K562 (cell line): ENCODE measurements around the gene CCDC34. TPM values are rescaled to one million over a fixed set of nuclear protein-coding genes. Genes with fewer than 3 reads are reported as not detected.

Source experiments
- ATAC-seq: fragments of 200-7000 bp; cut with Tn5 transposase; 3 replicates; pipeline ENCODE4 v1.9.1; 2020; ENCODE audit warnings: moderate library complexity
- BruUV-seq: library from RNA; stranded (reverse); fragments of 400-500 nt; replicated peaks from 2 replicates; lab custom pipeline; 2021; lab: Mats Ljungman, UMichigan
- CTCF ChIA-PET: fragments of 300-600 bp; formaldehyde crosslinking; extraction: SDS; loops from one replicate; lab custom pipeline; 2021; ENCODE audit warnings: low intra/inter-chr PET ratio; lab: Yijun Ruan, JAX
- POLR2A ChIA-PET: fragments of 300-600, 350-650 bp; sonication (Branson Sonifier 250); formaldehyde crosslinking; extraction: SDS; loops from one replicate; lab custom pipeline; 2021; ENCODE audit warnings: antibody characterized with exemption, inconsistent platforms; lab: Yijun Ruan, JAX
- DNase-seq, 4 experiments: peaks; one replicate each; pipeline versions ENCODE4 v3.0.0 to v3.0.0-alpha.2; 2011 to 2018; ENCODE audit warnings: low spot score in 3 of 4, mixed read lengths in 3 of 4; ENCODE audit errors: extremely low read depth in 1 of 4
- FAIRE-seq: peaks from 2 replicates; lab custom pipeline; 2011; peaks lifted over from hg19 to GRCh38; lab: Jason Lieb, UNC
- H2AFZ ChIP-seq: 2 replicates; pipeline ENCODE4 v1.6.0; 2011; ENCODE audit warnings: low read depth, low read length, control low read depth, inconsistent platforms
- H3K27ac ChIP-seq: fragments of 200-600 bp; 3 replicates; pipeline ENCODE4 v1.8.0; 2011; ENCODE audit warnings: low read depth, mild to moderate bottlenecking, control low read depth, inconsistent platforms, low read length, moderate library complexity, mixed read lengths; ENCODE audit errors: extremely low read depth
- H3K27me3 ChIP-seq, 2 experiments: fragments of 300-600 bp in 1 of 2; 2 replicates in 1 of 2; 3 replicates in 1 of 2; pipeline versions ENCODE4 v1.6.0 to v1.8.0; 2011; ENCODE audit warnings: inconsistent platforms in 2 of 2, low read length in 2 of 2, mild to moderate bottlenecking in 1 of 2, mixed read lengths in 1 of 2, moderate library complexity in 1 of 2; ENCODE audit not compliant: control insufficient read depth in 2 of 2, insufficient read depth in 2 of 2
- H3K36me3 ChIP-seq: fragments of 300-600 bp; 3 replicates; pipeline ENCODE4 v1.8.0; 2011; ENCODE audit warnings: mild to moderate bottlenecking, low read length, inconsistent platforms; ENCODE audit not compliant: control insufficient read depth, insufficient read depth
- H3K4me1 ChIP-seq, 2 experiments: fragments of 200-600 bp in 1 of 2; replicated peaks in 1 of 2; 2 replicates in 1 of 2; 3 replicates in 1 of 2; pipeline versions ENCODE4 v1.5.1 to v1.8.0; 2011; ENCODE audit warnings: inconsistent platforms in 2 of 2, low read length in 2 of 2, mild to moderate bottlenecking in 1 of 2, mixed read lengths in 1 of 2, moderate library complexity in 1 of 2; ENCODE audit not compliant: control insufficient read depth in 2 of 2, insufficient read depth in 2 of 2
- H3K4me2 ChIP-seq: 2 replicates; pipeline ENCODE4 v1.6.1; 2011; ENCODE audit warnings: low read length, control low read depth, inconsistent platforms, mixed read lengths; ENCODE audit not compliant: insufficient read depth
- H3K4me3 ChIP-seq: fragments of 200-600 bp; sonication (generic), shearing (Covaris generic); 2 replicates; pipeline ENCODE4 v1.5.1; 2016; ENCODE audit warnings: control low read depth, inconsistent platforms
- H3K79me2 ChIP-seq: fragments of 200-600 bp; 3 replicates; pipeline ENCODE4 v1.8.0; 2011; ENCODE audit warnings: low read length, inconsistent platforms; ENCODE audit not compliant: control insufficient read depth, insufficient read depth
- H3K9ac ChIP-seq, 2 experiments: 2 replicates each; pipeline versions ENCODE4 v1.6.0 to v1.6.1; 2011; ENCODE audit warnings: low read depth in 2 of 2, low read length in 2 of 2, control low read depth in 1 of 2, inconsistent platforms in 1 of 2, mild to moderate bottlenecking in 1 of 2, mixed read lengths in 1 of 2; ENCODE audit not compliant: insufficient read depth in 1 of 2
- H3K9me1 ChIP-seq: one replicate; pipeline ENCODE4 v1.6.0; 2011; ENCODE audit warnings: inconsistent platforms, mild to moderate bottlenecking, low read length, moderate library complexity; ENCODE audit not compliant: control insufficient read depth, insufficient read depth
- H3K9me3 ChIP-seq: replicated peaks from 2 replicates; pipeline ENCODE4 v1.5.1; 2011; ENCODE audit warnings: low read depth, low read length, inconsistent platforms; ENCODE audit not compliant: control insufficient read depth, insufficient read depth
- H4K20me1 ChIP-seq: replicated peaks from 2 replicates; pipeline ENCODE4 v1.6.1; 2011; ENCODE audit warnings: low read length, inconsistent platforms, mixed read lengths; ENCODE audit not compliant: control insufficient read depth, insufficient read depth
- BCL6 ChIP-seq: fragments of 250-450 bp; sonication (Bioruptor Pico); IDR thresholded peaks from 2 replicates; pipeline ENCODE4 v1.4.0; 2020
- E2F1 ChIP-seq: sonication (generic); formaldehyde crosslinking; IDR thresholded peaks from 2 replicates; pipeline ENCODE4 v1.8.1; 2023; ENCODE audit warnings: mild to moderate bottlenecking, missing genetic modification reagents, moderate library complexity
- HINFP ChIP-seq: fragments of 450-650 bp; conservative IDR thresholded peaks from 2 replicates; pipeline ENCODE4 v1.6.1; 2016; ENCODE audit warnings: missing genetic modification characterization, low read depth, mild to moderate bottlenecking, control low read depth, missing compliant biosample characterization
- NCOA2 ChIP-seq, 2 experiments: fragments of 450-650 bp; IDR thresholded peaks; 2 replicates each; pipeline ENCODE4 v1.6.1; 2018; ENCODE audit warnings: mild to moderate bottlenecking in 2 of 2, moderate library complexity in 1 of 2; ENCODE audit not compliant: partially characterized antibody in 2 of 2
- NCOR1 ChIP-seq: fragments of 450-650 bp; IDR thresholded peaks from 2 replicates; pipeline ENCODE4 v1.6.1; 2016; ENCODE audit warnings: mild to moderate bottlenecking, moderate library complexity
- NUFIP1 ChIP-seq: fragments of 450-650 bp; IDR thresholded peaks from 2 replicates; pipeline ENCODE4 v1.6.1; 2018; ENCODE audit not compliant: partially characterized antibody
- PURB ChIP-seq: sonication (generic); formaldehyde crosslinking; IDR thresholded peaks from 2 replicates; pipeline ENCODE4 v1.9.0; 2021; ENCODE audit warnings: low read depth, mild to moderate bottlenecking, missing genetic modification reagents
- RBM17 ChIP-seq: fragments of 200-400 bp; formaldehyde crosslinking; IDR thresholded peaks from 2 replicates; pipeline ENCODE4 v1.6.1; 2017; ENCODE audit warnings: low read depth, mild to moderate bottlenecking, low read length, borderline replicate concordance
- SMAD4 ChIP-seq: fragments of 250-450 bp; sonication (Bioruptor Pico); conservative IDR thresholded peaks from 2 replicates; pipeline ENCODE4 v1.8.0; 2021; ENCODE audit warnings: inconsistent platforms, mild to moderate bottlenecking, moderate library complexity
- ZC3H11A ChIP-seq: IDR thresholded peaks from 2 replicates; pipeline ENCODE4 v1.6.1; 2012; ENCODE audit warnings: low read depth, low read length, improper control_type of control experiment
- ZNF134 ChIP-seq: fragments of 250-450 bp; sonication (Bioruptor Pico); conservative IDR thresholded peaks from 2 replicates; pipeline ENCODE4 v1.4.0; 2020
- ZNF174 ChIP-seq: fragments of 250-450 bp; sonication (Bioruptor Pico); IDR thresholded peaks from 2 replicates; pipeline ENCODE4 v1.4.0; 2020; ENCODE audit warnings: mild to moderate bottlenecking
- ZNF41 ChIP-seq: fragments of 250-450 bp; sonication (Bioruptor Pico); conservative IDR thresholded peaks from 2 replicates; pipeline ENCODE4 v1.4.0; 2020; ENCODE audit warnings: mild to moderate bottlenecking
- ZNF449 ChIP-seq: fragments of 250-450 bp; sonication (Bioruptor Pico); IDR thresholded peaks from 2 replicates; pipeline ENCODE4 v1.8.0; 2022; ENCODE audit warnings: moderate library complexity, mild to moderate bottlenecking, inconsistent platforms
- ZNF584 ChIP-seq: fragments of 200-800 bp; sonication (Bioruptor generic); IDR thresholded peaks from 2 replicates; pipeline ENCODE4 v1.6.1; 2016; ENCODE audit warnings: low read depth, mild to moderate bottlenecking, missing genetic modification characterization, missing compliant biosample characterization
- ZNF778 ChIP-seq: fragments of 450-650 bp; formaldehyde crosslinking; IDR thresholded peaks from 2 replicates; pipeline ENCODE4 v1.4.0; 2020; ENCODE audit warnings: mild to moderate bottlenecking, moderate library complexity
- in situ Hi-C: fragments of 300-500 bp; cut with MboI; formaldehyde crosslinking; loops from 4 replicates; pipeline ENCODE4 v1.15.0; 2018; ENCODE audit warnings: inconsistent platforms, mixed read lengths
- intact Hi-C: fragments of 100-400 bp; cut with micrococcal nuclease; formaldehyde crosslinking; loops from 2 replicates; pipeline ENCODE4 v1.14.2; 2022
- polyA plus RNA-seq, 8 experiments: library from polyadenylated mRNA; depleted of rRNA in 4 of 8; stranded (reverse) in 5 of 8; unstranded in 3 of 8; fragments of >200 nt; fragmentation: Nextera tagmentation in 2 of 8; fragmentation: Illumina TruSeq in 1 of 8; extraction: Ambion mirVana in 2 of 8; extraction: Trizol in 1 of 8; gene quantifications; 2 replicates each; pipeline versions ENCODE4 v1.2.1 to v1.2.3, GENCODE V29; 2011 to 2014; ENCODE audit warnings: inconsistent platforms in 1 of 8, missing spikeins in 1 of 8
- total RNA-seq, 7 experiments: library from RNA; depleted of rRNA in 6 of 7; stranded (reverse); fragments of >200 nt in 6 of 7; fragmentation: Illumina TruSeq in 2 of 7; extraction: Trizol in 2 of 7; gene quantifications; 2 replicates each; pipeline versions ENCODE4 v1.2.1 to v1.2.3, GENCODE V29; 2011 to 2021; ENCODE audit warnings: low replicate concordance in 1 of 7

CCDC34 gene
- total and polyA plus RNA-seq, 9 of the 15 experiments (the other 6 are each of a cell fraction or from before 2014, with no cell fraction given): 6.2 to 42.0 (median 15.7) TPM

- no peak for ATAC-seq
- BruUV-seq: no TSS peak
- TF ChIP-seq BCL6 (CRISPR knock-in tag) (no peak), HINFP (tag) (no peak), RBM17 (no peak), ZNF174 (CRISPR knock-in tag) (no peak), ZNF41 (CRISPR knock-in tag) (no peak), ZNF134 (CRISPR knock-in tag) (no peak), ZC3H11A (no peak), E2F1 (CRISPR knock-in tag) (no peak), NUFIP1 (no peak), ZNF584 (CRISPR knock-in tag) (no peak), NCOA2 (IDR thresholded peaks at IDR 0.05; ENCODE audit: partially characterized antibody in 2 of 2) (no peak), PURB (CRISPR knock-in tag) (no peak), NCOR1 (no peak), SMAD4 (CRISPR knock-in tag) (no peak), ZNF449 (CRISPR knock-in tag) (no peak), ZNF778 (CRISPR knock-in tag) (no peak)
- Histone ChIP-seq H3K79me2 (no peaks in the 10 kb centered on the region), H3K36me3 (no peaks in the 10 kb centered on the region), H2AFZ (no peak overlapping the region), H3K4me2 (no peak overlapping the region), H3K9me3 (no peaks in the 10 kb centered on the region), H3K9ac (no peak overlapping the region), H3K27ac (no peak overlapping the region), H4K20me1 (no peaks in the 10 kb centered on the region), H3K9me1 (no peaks in the 10 kb centered on the region), H3K27me3 (no peaks in the 10 kb centered on the region), H3K4me3 (no peak overlapping the region), H3K4me1 (no peaks in the 10 kb centered on the region)
- DNase-seq: no peak
- no peak for FAIRE-seq
- intact Hi-C loops (no loop called here), in situ Hi-C loops (no loop called here)
- ChIA-PET CTCF (no interaction called here), POLR2A (no interaction called here)
Measured at GRCh38 chr11:27310707-27311106, 52.3 kb downstream of the CCDC34 start.
